OCI-LY7 (cell line): ENCODE measurements around the gene SPATA2L. TPM values are rescaled to one million over a fixed set of nuclear protein-coding genes. Genes with fewer than 3 reads are reported as not detected.
"Not testable (repeated sequence)": the region's sequence is repeated elsewhere in the genome, so short reads cannot be mapped to it uniquely, and the experiment has no call there.

ENCODE experiments used
- BruUV-seq: library from RNA; stranded (reverse); fragments of 400-500 nt; replicated peaks from 2 replicates; lab custom pipeline; 2021; lab: Mats Ljungman, UMichigan
- CTCF ChIA-PET: fragments of 300-600 bp; sonication (Branson Sonifier 250); formaldehyde crosslinking; loops from one replicate; lab custom pipeline; 2022; ENCODE audit warnings: antibody characterized with exemption; ENCODE audit not compliant: unreplicated experiment; lab: Charles Lee
- POLR2A ChIA-PET: fragments of 300-600 bp; sonication (Branson Sonifier 250); formaldehyde crosslinking; loops from one replicate; lab custom pipeline; 2022; ENCODE audit warnings: antibody characterized with exemption; lab: Charles Lee
- DNase-seq: peaks from one replicate; pipeline ENCODE4 v3.0.0-alpha.2; 2015; ENCODE audit warnings: low spot score
- H2AFZ ChIP-seq: fragments of 200-600 bp; sonication (generic), shearing (Covaris generic); 2 replicates; pipeline ENCODE4 v1.6.1; 2014; ENCODE audit warnings: mild to moderate bottlenecking, antibody characterized with exemption, low read length, moderate library complexity
- H3K27ac ChIP-seq: fragments of 200-600 bp; sonication (generic); 2 replicates; pipeline ENCODE4 v1.5.1; 2014; ENCODE audit warnings: mixed run types, low read depth, mild to moderate bottlenecking, moderate library complexity, low read length, inconsistent platforms; ENCODE audit not compliant: poor library complexity, severe bottlenecking
- H3K36me3 ChIP-seq: fragments of 200-600 bp; sonication (generic); 2 replicates; pipeline ENCODE4 v1.6.1; 2014; ENCODE audit warnings: mild to moderate bottlenecking, antibody characterized with exemption, low read length, moderate library complexity, mixed read lengths; ENCODE audit not compliant: insufficient read depth
- H3K4me1 ChIP-seq: fragments of 200-600 bp; sonication (generic); 2 replicates; pipeline ENCODE4 v1.5.1; 2014; ENCODE audit warnings: mild to moderate bottlenecking, low read length; ENCODE audit not compliant: insufficient read depth, poor library complexity, severe bottlenecking
- H3K4me2 ChIP-seq: fragments of 200-600 bp; sonication (generic); 2 replicates; pipeline ENCODE4 v1.6.1; 2014; ENCODE audit warnings: mild to moderate bottlenecking, low read length
- H3K4me3 ChIP-seq: fragments of 200-600 bp; sonication (generic); 2 replicates; pipeline ENCODE4 v1.5.1; 2014; ENCODE audit warnings: mild to moderate bottlenecking, low read depth, low read length; ENCODE audit not compliant: poor library complexity, severe bottlenecking
- H3K79me2 ChIP-seq: fragments of 200-600 bp; sonication (generic); 2 replicates; pipeline ENCODE4 v1.6.1; 2016; ENCODE audit warnings: low read depth, mild to moderate bottlenecking, low read length, moderate library complexity, mixed read lengths; ENCODE audit not compliant: insufficient read depth
- H3K9me2 ChIP-seq: fragments of 200-600 bp; sonication (generic); 2 replicates; pipeline ENCODE4 v1.6.1; 2016; ENCODE audit warnings: mild to moderate bottlenecking, low read length, mixed read lengths; ENCODE audit not compliant: insufficient read depth
- H3K9me3 ChIP-seq: fragments of 200-600 bp; sonication (generic); 2 replicates; pipeline ENCODE4 v1.6.1; 2014; ENCODE audit warnings: mild to moderate bottlenecking, mixed run types, low read length, mixed read lengths
- H4K20me1 ChIP-seq: fragments of 200-600 bp; sonication (generic); 2 replicates; pipeline ENCODE4 v1.6.1; 2014; ENCODE audit warnings: mild to moderate bottlenecking, antibody characterized with exemption, low read length, moderate library complexity, mixed read lengths; ENCODE audit not compliant: insufficient read depth
- CTCF ChIP-seq: fragments of 200-600 bp; sonication (generic); conservative IDR thresholded peaks from 2 replicates; pipeline ENCODE4 v1.5.1; 2014; ENCODE audit warnings: mild to moderate bottlenecking, antibody characterized with exemption, low read length, moderate library complexity, mixed read lengths
- EZH2phosphoT487 ChIP-seq: fragments of 200-600 bp; sonication (generic); IDR thresholded peaks from 2 replicates; pipeline ENCODE4 v1.6.1; 2018; ENCODE audit warnings: low read depth, borderline replicate concordance, mild to moderate bottlenecking, mixed run types, antibody characterized with exemption, low read length, moderate library complexity, mixed read lengths
- intact Hi-C: fragments of 100-400 bp; cut with micrococcal nuclease; formaldehyde crosslinking; loops from one replicate; pipeline ENCODE4 v1.10.0; 2022; ENCODE audit not compliant: unreplicated experiment
- total RNA-seq, 2 experiments: library from RNA; depleted of rRNA in 1 of 2; stranded (reverse); fragments of >200 nt in 1 of 2; shearing (Covaris generic) in 1 of 2; gene quantifications; 2 replicates each; pipeline ENCODE4 v1.2.3, GENCODE V29; 2014 to 2022

The SPATA2L gene
- total RNA-seq, 2 experiments from 2014 or later = 7.2 to 13.1 TPM

GRCh38 chr16:89685916-89686315 is 15.6 kb downstream of the SPATA2L start:
- no TSS peak for BruUV-seq
- no peak for DNase-seq
- Histone ChIP-seq H3K4me3 (peak overlapping the region; percentile 74), H2AFZ (no peak overlapping the region), H4K20me1 (no peaks in the 10 kb centered on the region), H3K36me3 (peaks cover 39% of the 10 kb centered on the region), H3K9me2 (no peaks in the 10 kb centered on the region), H3K79me2 (peaks cover 25% of the 10 kb centered on the region; the same call in 1 of the 2 replicates), H3K4me2 (peak overlapping the region; percentile 100), H3K9me3 (peaks cover 8% of the 10 kb centered on the region; the same call in 1 of the 2 replicates), H3K27ac (no peak overlapping the region), H3K4me1 (peaks cover 13% of the 10 kb centered on the region)
- intact Hi-C loops = no loop called here
- no peak for TF ChIP-seq CTCF
- CTCF ChIA-PET = no interaction called here
- POLR2A ChIA-PET = no interaction called here

GRCh38 chr16:89678258-89678657 is 23.2 kb downstream of the SPATA2L start:
- Histone ChIP-seq H3K4me2 (no peak overlapping the region), H4K20me1 (no peaks in the 10 kb centered on the region), H3K4me1 (no peaks in the 10 kb centered on the region), H2AFZ (no peak overlapping the region), H3K36me3 (no peaks in the 10 kb centered on the region; the same call in 1 of the 2 replicates), H3K9me2 (no peaks in the 10 kb centered on the region), H3K4me3 (no peak overlapping the region), H3K27ac (no peak overlapping the region), H3K9me3 (peaks cover 24% of the 10 kb centered on the region; the same call in 1 of the 2 replicates), H3K79me2 (no peaks in the 10 kb centered on the region)
- intact Hi-C loops = no loop called here
- no TSS peak for BruUV-seq
- DNase-seq = peak; percentile 58
- ChIA-PET CTCF (no interaction called here), POLR2A (no interaction called here)
- TF ChIP-seq EZH2phosphoT487 = no peak
- TF ChIP-seq CTCF = no peak

GRCh38 chr16:89672177-89672941 is 29.1 kb downstream of the SPATA2L start:
- H3K79me2 ChIP-seq = no peaks in the 10 kb centered on the region
- H4K20me1 ChIP-seq = no peaks in the 10 kb centered on the region
- H3K4me1 ChIP-seq = no peaks in the 10 kb centered on the region
- H3K9me3 ChIP-seq = 0 out of 2 replicates have a peak, but pooled peaks cover 3% of the 10 kb centered on the region
- ChIA-PET POLR2A (no interaction called here), CTCF (no interaction called here)
- TF ChIP-seq EZH2phosphoT487 (no peak), CTCF (no peak)
- H2AFZ ChIP-seq = no peak overlapping the region
- no peaks in the 10 kb centered on the region for H3K36me3 ChIP-seq
- BruUV-seq = no TSS peak
- no peak overlapping the region for H3K27ac ChIP-seq
- no peak overlapping the region for H3K4me3 ChIP-seq
- DNase-seq = no peak
- H3K4me2 ChIP-seq = no peak overlapping the region
- H3K9me2 ChIP-seq = no peaks in the 10 kb centered on the region
- intact Hi-C loops = no loop called here

- CTCF ChIA-PET, H4K20me1 ChIP-seq, H3K4me1 ChIP-seq, H3K4me3 ChIP-seq, H3K27ac ChIP-seq, H3K9me2 ChIP-seq, H3K36me3 ChIP-seq, DNase-seq, H2AFZ ChIP-seq, H3K79me2 ChIP-seq, intact Hi-C loops, H3K9me3 ChIP-seq, BruUV-seq, H3K4me2 ChIP-seq: not testable (repeated sequence)
- POLR2A ChIA-PET = interaction anchor here (0.6 kb wide), 1 partner anchor 107 kb away, joined by 3 read pairs; no protein-coding TSS in a partner anchor
These were observed 29.9 kb downstream of the SPATA2L start for GRCh38 chr16:89671565-89671964.
